ENCODE results near the gene PLIN1. TPM values are rescaled to one million over a fixed set of nuclear protein-coding genes. Genes with fewer than 3 reads are reported as not detected.
A peak's percentile ranks its signal among the peaks of the same experiment; 100 is the strongest.

Gene PLIN1
- total RNA-seq, 1 experiment from 2014 or later: 0.30 TPM

- Histone ChIP-seq H3K27me3 (replicated peaks; ENCODE audit: insufficient read depth, low read depth, low read length, poor library complexity) (peaks cover 10% of the 10 kb centered on the region), H3K4me1 (ENCODE audit: insufficient read depth, low read length, poor library complexity, severe bottlenecking) (peaks cover 3% of the 10 kb centered on the region), H3K4me3 (ENCODE audit: low read depth, low read length, poor library complexity, severe bottlenecking) (no peak overlapping the region), H3K36me3 (ENCODE audit: insufficient read depth, low read length, poor library complexity, severe bottlenecking) (no peaks in the 10 kb centered on the region), H3K27ac (ENCODE audit: low read depth, low read length, poor library complexity, severe bottlenecking) (no peak overlapping the region), H3K9me3 (ENCODE audit: low read depth, low read length, poor library complexity, severe bottlenecking) (no peaks in the 10 kb centered on the region)
- ChIA-PET CTCF (interaction anchor here (0.5 kb wide), 1 partner anchor 770 kb away, joined by 3 read pairs; no protein-coding TSS in a partner anchor), POLR2A (ENCODE audit: low non-redundant PET) (no interaction called here)
- no peak for TF ChIP-seq EZH2 (IDR thresholded peaks at IDR 0.05; ENCODE audit: borderline replicate concordance, low read depth, low read length, poor library complexity, severe bottlenecking)
- TF ChIP-seq CTCF (conservative IDR thresholded peaks at IDR 0.05; ENCODE audit: low read depth, low read length): no peak
- intact Hi-C loops (cut with micrococcal nuclease; ENCODE audit: unreplicated experiment): no loop called here
- BruUV-seq (replicated peaks): no TSS peak
- DNase-seq (ENCODE audit: low spot score): no peak
These were observed 12.1 kb downstream of the PLIN1 start for GRCh38 chr15:89666858-89667705.

DNA sequence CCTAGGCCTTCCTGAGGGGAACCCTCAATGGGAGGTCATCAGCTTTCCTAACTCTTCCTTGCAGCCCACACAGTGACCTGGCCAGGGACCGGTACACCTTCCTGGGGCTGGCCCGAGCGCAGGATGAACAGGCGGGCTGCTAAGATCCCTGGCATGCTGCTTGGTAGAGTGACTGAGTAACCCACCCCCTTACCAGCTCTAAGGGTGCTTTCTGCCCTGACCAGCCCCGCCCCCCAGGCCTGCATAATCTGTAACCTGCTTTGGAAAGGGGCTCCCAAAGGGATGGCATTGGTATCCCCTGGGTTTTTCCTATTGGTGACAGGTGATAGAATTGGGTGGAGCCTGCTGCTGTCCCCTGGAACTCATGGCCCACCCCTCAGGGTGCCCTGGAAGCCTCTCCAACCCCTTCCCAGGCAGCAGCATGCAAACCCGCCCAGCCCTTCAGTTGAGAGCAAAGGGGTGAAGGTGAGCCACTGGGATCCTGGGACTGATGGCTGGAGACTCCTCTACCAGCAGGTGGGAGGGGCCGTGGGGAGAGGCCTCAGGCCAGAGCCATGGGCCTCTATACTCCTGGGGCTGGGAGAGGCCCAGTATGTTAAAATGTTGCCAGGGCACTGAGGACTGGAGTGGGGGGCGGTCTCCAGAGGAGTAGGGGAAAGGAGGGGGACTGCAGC is 12.8 kb downstream of the PLIN1 start:
- CTCF ChIA-PET: no interaction called here
- POLR2A ChIA-PET (ENCODE audit: low non-redundant PET): no interaction called here
- H3K9me3 ChIP-seq (ENCODE audit: low read depth, low read length, poor library complexity, severe bottlenecking): no peaks in the 10 kb centered on the region
- BruUV-seq (replicated peaks): no TSS peak
- no peak overlapping the region for H3K27ac ChIP-seq (ENCODE audit: low read depth, low read length, poor library complexity, severe bottlenecking)
- peak overlapping the region; percentile 35 for H3K4me3 ChIP-seq (ENCODE audit: low read depth, low read length, poor library complexity, severe bottlenecking)
- no peak for DNase-seq (ENCODE audit: low spot score)
- peaks cover 10% of the 10 kb centered on the region for H3K27me3 ChIP-seq (replicated peaks; ENCODE audit: insufficient read depth, low read depth, low read length, poor library complexity)
- TF ChIP-seq CTCF (conservative IDR thresholded peaks at IDR 0.05; ENCODE audit: low read depth, low read length) (no peak), EZH2 (IDR thresholded peaks at IDR 0.05; ENCODE audit: borderline replicate concordance, low read depth, low read length, poor library complexity, severe bottlenecking) (no peak)
- intact Hi-C loops (cut with micrococcal nuclease; ENCODE audit: unreplicated experiment): no loop called here
- H3K36me3 ChIP-seq (ENCODE audit: insufficient read depth, low read length, poor library complexity, severe bottlenecking): no peaks in the 10 kb centered on the region
- peaks cover 3% of the 10 kb centered on the region for H3K4me1 ChIP-seq (ENCODE audit: insufficient read depth, low read length, poor library complexity, severe bottlenecking)

GRCh38 chr15:89665449-89666181 is 13.6 kb downstream of the PLIN1 start:
- peak; percentile 13 for DNase-seq (ENCODE audit: low spot score)
- TF ChIP-seq EZH2 (IDR thresholded peaks at IDR 0.05; ENCODE audit: borderline replicate concordance, low read depth, low read length, poor library complexity, severe bottlenecking) (no peak), CTCF (conservative IDR thresholded peaks at IDR 0.05; ENCODE audit: low read depth, low read length) (no peak)
- intact Hi-C loops (cut with micrococcal nuclease; ENCODE audit: unreplicated experiment): no loop called here
- Histone ChIP-seq H3K27me3 (replicated peaks; ENCODE audit: insufficient read depth, low read depth, low read length, poor library complexity) (peaks cover 10% of the 10 kb centered on the region), H3K36me3 (ENCODE audit: insufficient read depth, low read length, poor library complexity, severe bottlenecking) (no peaks in the 10 kb centered on the region), H3K9me3 (ENCODE audit: low read depth, low read length, poor library complexity, severe bottlenecking) (no peaks in the 10 kb centered on the region), H3K4me3 (ENCODE audit: low read depth, low read length, poor library complexity, severe bottlenecking) (peak overlapping the region; percentile 35), H3K4me1 (ENCODE audit: insufficient read depth, low read length, poor library complexity, severe bottlenecking) (peaks cover 3% of the 10 kb centered on the region), H3K27ac (ENCODE audit: low read depth, low read length, poor library complexity, severe bottlenecking) (no peak overlapping the region)
- no TSS peak for BruUV-seq (replicated peaks)
- ChIA-PET CTCF (interaction anchor here (0.7 kb wide), 1 partner anchor 157 kb away, joined by 3 read pairs; no protein-coding TSS in a partner anchor), POLR2A (ENCODE audit: low non-redundant PET) (no interaction called here)
